Lower leg skin (tissue), 3 donors: Measurements from ENCODE around the gene PRPSAP2.

Source experiments
- POLR2A ChIP-seq, 2 donors: fragments of 450-650 bp; IDR thresholded peaks; one replicate each; pipeline ENCODE4 v1.6.1; 2016 to 2017; ENCODE audit warnings: antibody characterized with exemption in 2 of 2, mild to moderate bottlenecking in 1 of 2, moderate library complexity in 1 of 2
- TF ChIP-seq, protein P1 (sequence below), 3 donors: fragments of 450-650 bp; IDR thresholded peaks; one replicate each; pipeline ENCODE4 v1.5.1; 2016; ENCODE audit warnings: antibody characterized with exemption in 3 of 3, mild to moderate bottlenecking in 3 of 3, moderate library complexity in 2 of 3

DNA sequence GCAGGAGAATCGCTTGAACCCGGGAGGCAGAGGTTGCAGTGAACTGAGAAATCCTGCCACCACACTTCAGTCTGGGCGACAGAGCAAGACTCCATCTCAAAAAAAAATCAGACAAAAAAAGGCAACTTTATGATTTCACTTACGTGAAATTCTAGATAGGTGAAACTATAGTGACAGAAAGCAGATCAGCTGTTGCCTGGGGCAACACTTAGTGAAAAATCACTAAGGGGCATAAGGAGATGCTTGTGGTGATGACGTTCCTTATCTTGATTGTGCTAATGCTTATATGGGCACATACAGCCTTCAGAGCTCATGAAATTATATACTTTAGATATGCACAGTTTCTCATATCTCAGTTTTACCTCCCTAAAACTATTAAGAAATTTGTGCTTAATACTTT is 52.4 kb downstream of the PRPSAP2 start:
- TF ChIP-seq, protein P1, sequence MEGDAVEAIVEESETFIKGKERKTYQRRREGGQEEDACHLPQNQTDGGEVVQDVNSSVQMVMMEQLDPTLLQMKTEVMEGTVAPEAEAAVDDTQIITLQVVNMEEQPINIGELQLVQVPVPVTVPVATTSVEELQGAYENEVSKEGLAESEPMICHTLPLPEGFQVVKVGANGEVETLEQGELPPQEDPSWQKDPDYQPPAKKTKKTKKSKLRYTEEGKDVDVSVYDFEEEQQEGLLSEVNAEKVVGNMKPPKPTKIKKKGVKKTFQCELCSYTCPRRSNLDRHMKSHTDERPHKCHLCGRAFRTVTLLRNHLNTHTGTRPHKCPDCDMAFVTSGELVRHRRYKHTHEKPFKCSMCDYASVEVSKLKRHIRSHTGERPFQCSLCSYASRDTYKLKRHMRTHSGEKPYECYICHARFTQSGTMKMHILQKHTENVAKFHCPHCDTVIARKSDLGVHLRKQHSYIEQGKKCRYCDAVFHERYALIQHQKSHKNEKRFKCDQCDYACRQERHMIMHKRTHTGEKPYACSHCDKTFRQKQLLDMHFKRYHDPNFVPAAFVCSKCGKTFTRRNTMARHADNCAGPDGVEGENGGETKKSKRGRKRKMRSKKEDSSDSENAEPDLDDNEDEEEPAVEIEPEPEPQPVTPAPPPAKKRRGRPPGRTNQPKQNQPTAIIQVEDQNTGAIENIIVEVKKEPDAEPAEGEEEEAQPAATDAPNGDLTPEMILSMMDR (IDR thresholded peaks at IDR 0.05) = no peak
- TF ChIP-seq POLR2A (IDR thresholded peaks at IDR 0.05) = no peak
